GM19452 (cell line): ENCODE data around the gene SLC10A4.

Source experiments
- ATAC-seq: cut with Tn5 transposase; IDR thresholded peaks from one replicate; pipeline ENCODE4 v1.9.1; 2021; ENCODE audit not compliant: unreplicated experiment

Gene SLC10A4

GRCh38 chr4:48484494-48485168, 1.5 kb downstream of the SLC10A4 start:
- no peak for ATAC-seq

GRCh38 chr4:48489683-48490011, 6.5 kb downstream of the SLC10A4 start:
- ATAC-seq: no peak

GRCh38 chr4:48490012-48490679, 7.0 kb downstream of the SLC10A4 start, which contains the start of gene ZAR1:
TSS of gene ZAR1 (plus strand) at chr4:48490252. CDS start at chr4:48490292, 40 bp downstream.
- ATAC-seq: no peak

- ATAC-seq: no peak
These were observed 7.8 kb downstream of the SLC10A4 start for GRCh38 chr4:48490680-48491513.

GRCh38 chr4:48491514-48492176, 8.5 kb downstream of the SLC10A4 start:
- ATAC-seq: no peak

- no peak for ATAC-seq
These were observed 10.4 kb downstream of the SLC10A4 start for GRCh38 chr4:48493452-48494100.

GRCh38 chr4:48495941-48496340, 12.8 kb downstream of the SLC10A4 start:
- no peak for ATAC-seq

GRCh38 chr4:48498895-48499294, 15.8 kb downstream of the SLC10A4 start:
- no peak for ATAC-seq

GRCh38 chr4:48499551-48500066, 16.5 kb downstream of the SLC10A4 start:
- peak; percentile 82 for ATAC-seq

GRCh38 chr4:48503233-48504025, 20.3 kb downstream of the SLC10A4 start:
- no peak for ATAC-seq

- no peak for ATAC-seq
These were observed 20.8 kb downstream of the SLC10A4 start for GRCh38 chr4:48504026-48504330.

- no peak for ATAC-seq
These were observed 21.2 kb downstream of the SLC10A4 start for GRCh38 chr4:48504352-48504751.

- no peak for ATAC-seq
These were observed 23.6 kb downstream of the SLC10A4 start for GRCh38 chr4:48506716-48507115.

- ATAC-seq: no peak
These were observed 26.4 kb downstream of the SLC10A4 start for GRCh38 chr4:48509543-48509942.

GRCh38 chr4:48518143-48518542, 35.0 kb downstream of the SLC10A4 start:
- ATAC-seq: no peak

- ATAC-seq: no peak
These were observed 43.3 kb downstream of the SLC10A4 start for GRCh38 chr4:48526406-48526805.

GRCh38 chr4:48538358-48538757, 55.2 kb downstream of the SLC10A4 start:
- ATAC-seq: no peak
